Bronchial epithelial cell (primary cell): ENCODE results near the gene ZMYND8. TPM values are rescaled to one million over a fixed set of nuclear protein-coding genes. Genes with fewer than 3 reads are reported as not detected.
A peak's percentile ranks its signal among the peaks of the same experiment; 100 is the strongest.

Experiments
- DNase-seq: peaks from one replicate; pipeline ENCODE4 v3.0.0-alpha.2; 2010; ENCODE audit warnings: low read depth
- FAIRE-seq: peaks from 2 replicates; lab custom pipeline; 2011; peaks lifted over from hg19 to GRCh38; lab: Jason Lieb, UNC
- H3K27me3 ChIP-seq: 2 replicates; pipeline ENCODE4 v1.5.1; 2011; ENCODE audit warnings: low read length; ENCODE audit not compliant: control insufficient read depth, insufficient read depth
- H3K36me3 ChIP-seq: 2 replicates; pipeline ENCODE4 v1.5.1; 2011; ENCODE audit warnings: low read length; ENCODE audit not compliant: control insufficient read depth, insufficient read depth
- H3K4me3 ChIP-seq: 2 replicates; pipeline ENCODE4 v1.5.1; 2011; ENCODE audit warnings: mild to moderate bottlenecking, low read depth, low read length, control low read depth
- CTCF ChIP-seq: IDR thresholded peaks from 2 replicates; pipeline ENCODE4 v1.5.1; 2011; ENCODE audit warnings: mild to moderate bottlenecking, moderate library complexity, low read length, control low read depth, inconsistent platforms; ENCODE audit not compliant: insufficient read depth, severe bottlenecking
- total RNA-seq: library from RNA; depleted of rRNA; stranded (reverse); fragments of >200 nt; gene quantifications from 2 replicates; pipeline ENCODE4 v1.2.1, GENCODE V29; 2014

ZMYND8 gene
- total RNA-seq, 1 donor from 2014 or later, result 13.4 TPM

GRCh38 chr20:47198254-47198671 lies 158.2 kb downstream of the ZMYND8 start:
- FAIRE-seq (no peak), DNase-seq (peak; percentile 54)
- H3K4me3 ChIP-seq, result no peak overlapping the region
- H3K36me3 ChIP-seq, result no peaks in the 10 kb centered on the region
- H3K27me3 ChIP-seq, result no peaks in the 10 kb centered on the region
- TF ChIP-seq CTCF, result no peak

GRCh38 chr20:47196091-47197081 lies 160.1 kb downstream of the ZMYND8 start:
- Histone ChIP-seq H3K36me3 (no peaks in the 10 kb centered on the region), H3K4me3 (no peak overlapping the region), H3K27me3 (no peaks in the 10 kb centered on the region)
- peak; percentile 38 for DNase-seq
- TF ChIP-seq CTCF, result peak; percentile 95
- no peak for FAIRE-seq

- no peak overlapping the region for H3K4me3 ChIP-seq
- FAIRE-seq (no peak), DNase-seq (no peak)
- TF ChIP-seq CTCF, result no peak
- H3K27me3 ChIP-seq, result no peaks in the 10 kb centered on the region
- H3K36me3 ChIP-seq, result no peaks in the 10 kb centered on the region
Observed at GRCh38 chr20:47195573-47195972, 160.9 kb downstream of the ZMYND8 start.

- DNase-seq (no peak), FAIRE-seq (no peak)
- Histone ChIP-seq H3K4me3 (no peak overlapping the region), H3K27me3 (no peaks in the 10 kb centered on the region), H3K36me3 (peaks cover 5% of the 10 kb centered on the region)
- no peak for TF ChIP-seq CTCF
Observed at GRCh38 chr20:47191956-47192355, 164.5 kb downstream of the ZMYND8 start.

GRCh38 chr20:47191074-47191673 lies 165.3 kb downstream of the ZMYND8 start:
- FAIRE-seq, result no peak
- H3K27me3 ChIP-seq, result no peaks in the 10 kb centered on the region

More at GRCh38 chr20:47191074-47191673, 165.3 kb downstream of the ZMYND8 start:
- TF ChIP-seq CTCF, result no peak
- Histone ChIP-seq H3K4me3 (no peak overlapping the region), H3K36me3 (peaks cover 6% of the 10 kb centered on the region)
- peak; percentile 93 for DNase-seq
